Ramos (cell line): Measurements from ENCODE around the gene QPCT.
"Not testable (repeated sequence)": the region's sequence is repeated elsewhere in the genome, so short reads cannot be mapped to it uniquely, and the experiment has no call there.

Experiments
- in situ Hi-C: fragments of 300-500 bp; cut with MboI; formaldehyde crosslinking; loops from one replicate; pipeline ENCODE4 v1.14.3; 2022; ENCODE audit warnings: low sequenced_read_pairs; ENCODE audit not compliant: unreplicated experiment

Gene QPCT

GRCh38 chr2:37387148-37387835 lies 42.9 kb downstream of the QPCT start:
- in situ Hi-C loops, result loop anchor here (25.0 kb wide), 1 partner anchor 1025 kb away; no protein-coding TSS in a partner anchor

GRCh38 chr2:37388074-37388473 lies 43.6 kb downstream of the QPCT start:
- in situ Hi-C loops, result loop anchor here (25.0 kb wide), 1 partner anchor 1024 kb away; no protein-coding TSS in a partner anchor

GRCh38 chr2:37389395-37389794 lies 45.0 kb downstream of the QPCT start:
- in situ Hi-C loops, result loop anchor here (25.0 kb wide), 1 partner anchor 1023 kb away; no protein-coding TSS in a partner anchor

- in situ Hi-C loops, result loop anchor here (10.0 to 25.0 kb wide), 3 partner anchors 285 to 1022 kb away; partner anchors contain the start of gene CDC42EP3
Measured at GRCh38 chr2:37389989-37390765, 45.7 kb downstream of the QPCT start.

GRCh38 chr2:37390777-37391176 lies 46.3 kb downstream of the QPCT start:
- in situ Hi-C loops, result loop anchor here (10.0 to 25.0 kb wide), 3 partner anchors 284 to 1022 kb away; partner anchors contain the start of gene CDC42EP3

- in situ Hi-C loops, result loop anchor here (10.0 to 25.0 kb wide), 3 partner anchors 283 to 1021 kb away; partner anchors contain the start of gene CDC42EP3
Measured at GRCh38 chr2:37391711-37392110, 47.3 kb downstream of the QPCT start.

GRCh38 chr2:37392428-37392827 lies 48.0 kb downstream of the QPCT start:
- in situ Hi-C loops, result loop anchor here (10.0 to 25.0 kb wide), 3 partner anchors 282 to 1020 kb away; partner anchors contain the start of gene CDC42EP3

- in situ Hi-C loops, result loop anchor here (10.0 to 25.0 kb wide), 3 partner anchors 281 to 1018 kb away; partner anchors contain the start of gene CDC42EP3
Measured at GRCh38 chr2:37394263-37394662, 49.8 kb downstream of the QPCT start.

- in situ Hi-C loops, result loop anchor here (10.0 to 25.0 kb wide), 3 partner anchors 280 to 1017 kb away; partner anchors contain the start of gene CDC42EP3
Measured at GRCh38 chr2:37394796-37395555, 50.5 kb downstream of the QPCT start.

GRCh38 chr2:37396890-37397565 lies 52.6 kb downstream of the QPCT start:
- in situ Hi-C loops, result loop anchor here (10.0 to 25.0 kb wide), 3 partner anchors 278 to 1015 kb away; partner anchors contain the start of gene CDC42EP3

GRCh38 chr2:37398990-37399389 lies 54.6 kb downstream of the QPCT start:
- in situ Hi-C loops, result loop anchor here (10.0 to 25.0 kb wide), 3 partner anchors 276 to 1013 kb away; partner anchors contain the start of gene CDC42EP3

- in situ Hi-C loops, result no loop called here
Measured at GRCh38 chr2:37400041-37400440, 55.6 kb downstream of the QPCT start.

GRCh38 chr2:37402636-37403035 lies 58.2 kb downstream of the QPCT start:
- in situ Hi-C loops, result no loop called here

- in situ Hi-C loops, result no loop called here
Measured at GRCh38 chr2:37405781-37406180, 61.4 kb downstream of the QPCT start.

- in situ Hi-C loops, result no loop called here
Measured at GRCh38 chr2:37412231-37412630, 67.8 kb downstream of the QPCT start.

GRCh38 chr2:37413911-37414469 lies 69.6 kb downstream of the QPCT start:
- in situ Hi-C loops, result not testable (repeated sequence)

GRCh38 chr2:37414470-37414949 lies 70.1 kb downstream of the QPCT start:
- in situ Hi-C loops, result no loop called here

GRCh38 chr2:37415128-37415820 lies 70.8 kb downstream of the QPCT start:
- in situ Hi-C loops, result no loop called here
